GM08714 (cell line): Measurements from ENCODE around the gene CHRND.

Experiments used
- H3K4me3 ChIP-seq: fragments of 200-500 bp; sonication (Bioruptor generic); 2 replicates; pipeline ENCODE4 v1.5.1; 2014; ENCODE audit warnings: mild to moderate bottlenecking, low read length, inconsistent platforms
- ZNF274 ChIP-seq: IDR thresholded peaks from 2 replicates; pipeline ENCODE4 v1.6.1; 2012; ENCODE audit warnings: mild to moderate bottlenecking, low read depth, low read length

CHRND gene

GRCh38 chr2:232492963-232493700, 32.8 kb upstream of the CHRND start:
- no peak overlapping the region for H3K4me3 ChIP-seq
- no peak for TF ChIP-seq ZNF274

- no peak overlapping the region for H3K4me3 ChIP-seq
- TF ChIP-seq ZNF274: no peak
Observed at GRCh38 chr2:232493701-232494474, 32.1 kb upstream of the CHRND start.

- no peak for TF ChIP-seq ZNF274
- no peak overlapping the region for H3K4me3 ChIP-seq
Observed at GRCh38 chr2:232494542-232494941, 31.4 kb upstream of the CHRND start.

- H3K4me3 ChIP-seq: no peak overlapping the region
- no peak for TF ChIP-seq ZNF274
Observed at GRCh38 chr2:232495292-232495691, 30.7 kb upstream of the CHRND start.

GRCh38 chr2:232496501-232497270, 29.3 kb upstream of the CHRND start:
- no peak overlapping the region for H3K4me3 ChIP-seq
- TF ChIP-seq ZNF274: no peak

GRCh38 chr2:232497348-232497747, 28.6 kb upstream of the CHRND start:
- H3K4me3 ChIP-seq: no peak overlapping the region
- no peak for TF ChIP-seq ZNF274

GRCh38 chr2:232498452-232498851, 27.5 kb upstream of the CHRND start:
- no peak overlapping the region for H3K4me3 ChIP-seq
- no peak for TF ChIP-seq ZNF274

GRCh38 chr2:232501331-232501771, 24.6 kb upstream of the CHRND start:
- no peak for TF ChIP-seq ZNF274
- no peak overlapping the region for H3K4me3 ChIP-seq

- no peak overlapping the region for H3K4me3 ChIP-seq
- TF ChIP-seq ZNF274: no peak
Observed at GRCh38 chr2:232501794-232502390, 24.1 kb upstream of the CHRND start.

- no peak overlapping the region for H3K4me3 ChIP-seq
- no peak for TF ChIP-seq ZNF274
Observed at GRCh38 chr2:232502511-232502910, 23.4 kb upstream of the CHRND start.

- no peak for TF ChIP-seq ZNF274
- no peak overlapping the region for H3K4me3 ChIP-seq
Observed at GRCh38 chr2:232502911-232503808, 22.8 kb upstream of the CHRND start.

GRCh38 chr2:232503809-232504323, 22.1 kb upstream of the CHRND start:
- TF ChIP-seq ZNF274: no peak

GRCh38 chr2:232504438-232504837, 21.5 kb upstream of the CHRND start:
- no peak for TF ChIP-seq ZNF274
- no peak overlapping the region for H3K4me3 ChIP-seq

More at GRCh38 chr2:232503809-232504323, 22.1 kb upstream of the CHRND start:
- no peak overlapping the region for H3K4me3 ChIP-seq

GRCh38 chr2:232505856-232506255, 20.1 kb upstream of the CHRND start:
- H3K4me3 ChIP-seq: no peak overlapping the region
- no peak for TF ChIP-seq ZNF274
